Measurements from ENCODE around the gene CERKL.

CERKL gene

GRCh38 chr2:181499231-181499630 is 157.7 kb downstream of the CERKL start:
- no peak for DNase-seq

All from SHP77 (cell line).